HG03045 (cell line): ENCODE results near the gene PILRA.
"Not testable (repeated sequence)": the region's sequence is repeated elsewhere in the genome, so short reads cannot be mapped to it uniquely, and the experiment has no call there.

Experiments
- ATAC-seq: cut with Tn5 transposase; IDR thresholded peaks from one replicate; pipeline ENCODE4 v1.9.1; 2021; ENCODE audit warnings: mild to moderate bottlenecking, moderate library complexity; ENCODE audit not compliant: unreplicated experiment

The PILRA gene

DNA sequence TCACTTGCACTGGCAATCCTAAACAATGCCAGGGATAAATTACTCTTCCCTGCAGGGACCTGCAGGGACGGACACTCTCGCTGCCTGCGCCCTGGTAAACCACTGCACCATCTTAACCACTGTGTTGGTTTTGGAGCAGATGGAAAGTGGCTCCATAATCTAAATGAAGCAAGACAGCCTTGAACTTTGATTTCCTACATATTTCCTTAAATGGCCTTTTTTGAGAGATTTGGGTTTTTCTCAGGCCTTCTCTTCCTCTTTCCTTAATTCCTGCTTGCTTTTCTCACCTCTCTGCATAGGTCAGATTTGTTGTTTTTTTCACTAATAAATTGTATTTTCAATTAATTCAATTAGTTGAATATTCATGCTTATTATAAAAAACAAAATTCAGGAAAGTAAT lies 2.8 kb downstream of the PILRA start:
- ATAC-seq: no peak

DNA sequence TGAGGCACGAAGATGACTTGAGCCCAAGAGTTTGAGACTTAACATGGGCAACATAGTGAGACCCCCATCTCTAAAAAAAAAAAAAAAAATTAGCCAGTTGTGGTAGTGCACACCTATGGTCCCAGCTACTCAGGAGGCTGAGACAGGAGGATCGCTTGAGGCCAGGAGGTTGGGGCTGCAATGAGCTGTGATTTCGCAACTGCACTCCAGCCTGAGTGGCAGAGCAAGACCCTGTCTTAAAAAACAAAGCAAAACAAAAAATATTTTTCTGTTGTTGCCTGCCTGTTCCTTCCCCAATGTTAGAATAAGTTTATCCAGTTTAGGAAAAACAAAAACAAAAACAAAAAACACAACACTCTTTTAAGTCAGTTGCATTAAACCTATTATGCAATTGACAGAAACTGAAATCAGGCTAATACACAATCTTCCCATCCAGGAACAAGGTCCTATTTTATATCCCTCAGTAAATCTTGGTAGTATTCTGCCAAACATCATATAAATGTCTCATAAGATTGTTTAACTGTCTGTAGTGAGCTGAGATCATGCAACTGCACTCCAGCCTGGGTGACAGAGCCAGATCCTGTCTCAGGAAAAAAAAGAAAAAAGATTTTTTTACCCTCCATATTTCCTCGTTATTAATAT lies 4.9 kb downstream of the PILRA start:
- ATAC-seq: no peak

DNA sequence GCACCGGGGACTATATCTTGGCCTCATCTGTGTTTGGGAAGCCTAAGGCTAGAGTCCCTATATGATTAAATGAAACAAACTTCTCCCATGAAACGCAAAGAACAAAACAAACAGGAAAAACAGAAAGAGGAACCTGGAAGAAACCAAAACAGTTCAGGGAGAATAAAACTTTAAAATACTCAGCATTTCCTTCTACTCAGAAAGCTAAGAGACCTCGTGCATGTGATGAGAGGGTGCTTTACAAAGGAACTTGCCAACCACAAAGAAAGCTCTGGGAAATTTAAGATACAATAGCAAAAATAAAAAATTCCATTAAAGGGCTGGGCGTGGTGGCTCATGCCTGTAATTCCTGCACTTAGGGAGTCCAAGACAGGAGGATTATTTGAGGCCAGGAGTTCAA lies 6.9 kb downstream of the PILRA start:
- no peak for ATAC-seq

DNA sequence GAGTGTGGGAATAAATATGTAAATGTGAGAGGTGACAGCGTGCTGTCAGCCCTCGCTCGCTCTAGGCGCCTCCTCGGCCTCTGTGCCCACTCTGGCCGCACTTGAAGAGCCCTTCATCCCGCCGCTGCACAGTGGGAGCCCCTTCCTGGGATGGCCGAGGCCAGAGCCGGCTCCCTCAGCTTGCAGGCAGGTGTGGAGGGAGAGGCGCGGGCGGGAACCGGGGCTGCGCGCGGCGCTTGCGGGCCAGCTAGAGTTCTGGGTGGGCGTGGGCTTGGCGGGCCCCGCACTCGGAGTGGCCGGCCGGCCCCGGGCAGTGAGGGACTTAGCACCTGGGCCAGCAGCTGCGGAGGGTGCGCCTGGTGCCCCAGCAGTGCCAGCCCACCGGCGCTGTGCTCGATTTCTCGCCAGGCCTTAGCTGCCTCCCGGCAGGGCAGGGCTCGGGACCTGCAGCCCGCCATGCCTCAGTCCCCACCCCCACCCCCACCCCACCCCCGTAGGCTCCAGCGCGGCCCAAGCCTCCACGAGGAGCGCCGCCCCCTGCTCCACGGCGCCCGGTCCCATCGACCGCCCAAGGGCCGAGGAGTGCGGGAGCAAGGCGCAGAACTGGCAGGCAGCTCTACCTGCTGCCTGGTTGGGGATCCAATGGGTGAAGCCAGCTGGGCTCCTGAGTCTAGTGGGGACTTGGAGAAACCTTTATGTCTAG lies 8.4 kb downstream of the PILRA start:
- not testable (repeated sequence) for ATAC-seq

DNA sequence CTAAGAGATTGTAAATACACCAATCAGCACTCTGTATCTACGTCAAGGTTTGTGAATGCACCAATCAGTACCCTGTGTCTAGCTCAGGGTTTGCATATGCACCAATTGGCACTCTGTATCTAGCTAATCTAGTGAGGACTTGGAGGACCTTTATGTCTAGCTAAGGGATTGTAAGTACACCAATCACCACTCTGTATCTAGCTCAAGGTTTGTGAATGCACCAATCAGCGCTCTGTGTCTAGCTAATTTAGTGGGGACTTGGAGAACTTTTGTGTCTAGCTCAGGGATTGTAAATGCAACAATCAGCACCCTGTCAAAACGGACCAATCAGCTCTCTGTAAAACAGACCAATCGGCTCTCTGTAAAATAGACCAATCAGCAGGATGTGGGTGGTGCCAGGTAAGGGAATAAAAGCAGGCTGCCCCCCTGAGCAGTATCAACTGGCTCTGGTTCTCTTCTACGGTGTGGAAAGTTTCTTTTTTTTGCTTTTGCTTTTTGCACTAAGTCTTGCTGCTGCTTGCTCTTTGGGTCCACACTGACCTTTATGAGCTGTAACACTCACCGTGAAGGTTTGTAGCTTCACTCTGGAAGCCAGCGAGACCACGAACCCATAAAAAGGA lies 9.1 kb downstream of the PILRA start:
- not testable (repeated sequence) for ATAC-seq

DNA sequence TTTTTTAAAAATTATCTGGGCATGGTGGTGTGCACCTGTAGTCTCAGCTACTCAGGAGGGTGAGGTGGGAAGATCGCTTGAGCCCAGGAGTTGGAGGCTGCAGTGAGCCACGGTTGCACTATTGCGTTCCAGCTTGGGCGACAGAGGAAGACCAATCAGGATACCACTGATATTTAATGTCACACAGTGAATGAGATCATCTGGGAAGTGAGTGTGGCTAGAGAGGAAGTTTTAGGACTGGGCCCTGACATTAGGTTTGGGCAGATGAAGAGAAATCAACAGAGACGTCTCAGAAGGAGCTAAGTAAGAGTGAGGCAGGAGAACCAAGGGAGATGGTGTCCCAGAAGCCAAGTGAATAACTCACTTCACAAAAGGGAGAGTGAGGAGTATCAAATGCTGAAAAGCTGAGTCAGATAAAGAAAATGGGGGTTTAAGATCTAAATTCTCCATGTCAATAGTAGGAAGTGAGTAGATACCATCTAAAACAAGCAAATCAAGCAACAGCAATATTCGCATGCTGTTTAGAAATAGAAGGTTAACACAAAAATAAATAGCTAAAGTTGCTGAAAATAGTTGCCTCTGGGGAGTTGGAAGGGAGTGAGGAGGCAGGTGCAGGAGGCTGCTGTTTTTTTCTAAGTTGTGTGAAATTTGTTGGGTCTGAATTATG lies 11.5 kb downstream of the PILRA start:
- ATAC-seq: no peak

DNA sequence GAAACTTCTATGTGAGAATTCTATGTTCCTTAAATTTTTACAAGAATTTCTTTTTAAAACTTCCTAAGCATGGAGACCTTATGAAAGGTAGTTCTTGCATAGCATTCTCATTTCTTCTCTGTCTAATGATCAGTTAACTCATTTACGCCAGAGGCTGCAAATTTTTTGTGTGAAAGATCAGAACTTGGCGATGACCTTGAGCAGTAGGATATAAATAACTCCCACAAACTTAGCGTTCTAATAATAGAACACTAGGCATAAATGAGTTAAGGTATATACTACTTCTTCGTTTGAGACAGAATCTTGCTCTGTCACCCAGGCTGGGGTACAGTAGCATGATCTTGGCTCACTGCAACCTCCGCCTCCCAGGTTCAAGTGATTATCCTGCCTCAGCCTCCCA lies 13.7 kb downstream of the PILRA start:
- no peak for ATAC-seq

DNA sequence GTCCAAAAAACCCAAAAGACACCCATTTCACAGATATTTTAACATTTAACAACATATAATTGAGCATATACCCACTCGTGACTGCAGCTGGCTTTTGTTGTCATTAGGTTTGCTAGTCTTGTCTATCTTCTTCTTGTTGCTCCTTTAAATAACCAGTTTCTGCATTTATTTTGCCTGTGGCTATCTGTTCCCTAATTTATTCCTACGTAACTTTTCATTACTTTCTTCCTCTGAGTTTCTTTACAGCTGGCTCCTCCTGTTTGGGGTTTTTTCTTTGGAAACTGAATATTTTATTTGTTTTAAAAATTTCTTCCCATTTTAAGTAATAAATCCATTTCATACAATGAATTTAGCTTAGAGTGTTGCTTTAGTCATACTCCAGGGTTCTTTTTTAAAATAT lies 14.4 kb downstream of the PILRA start:
- no peak for ATAC-seq

DNA sequence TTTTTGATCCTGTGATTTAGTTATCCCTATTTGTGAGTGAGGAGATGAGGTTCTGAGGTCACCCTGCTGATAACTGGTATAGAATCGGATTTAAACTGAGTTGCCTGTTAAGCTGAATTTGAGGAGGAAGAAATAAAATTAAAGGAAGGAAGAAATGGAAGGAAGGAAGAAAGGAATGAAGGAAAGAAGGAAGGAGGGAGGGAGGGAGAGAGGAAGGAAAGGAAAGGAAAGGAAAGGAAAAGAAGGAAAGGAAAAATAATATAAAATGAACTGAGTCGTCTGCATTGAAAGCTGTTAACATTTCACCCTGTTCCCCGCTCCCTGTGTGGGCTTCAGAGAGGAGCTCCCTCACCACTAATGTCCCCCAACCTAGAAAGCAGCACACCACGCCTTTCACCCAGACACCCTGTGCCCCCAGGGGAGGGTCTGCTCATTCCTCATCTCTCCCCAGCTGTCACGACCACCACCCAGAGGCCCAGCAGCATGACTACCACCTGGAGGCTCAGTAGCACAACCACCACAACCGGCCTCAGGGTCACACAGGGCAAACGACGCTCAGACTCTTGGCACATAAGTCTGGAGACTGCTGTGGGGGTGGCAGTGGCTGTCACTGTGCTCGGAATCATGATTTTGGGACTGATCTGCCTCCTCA lies 16.3 kb downstream of the PILRA start:
- no peak for ATAC-seq

DNA sequence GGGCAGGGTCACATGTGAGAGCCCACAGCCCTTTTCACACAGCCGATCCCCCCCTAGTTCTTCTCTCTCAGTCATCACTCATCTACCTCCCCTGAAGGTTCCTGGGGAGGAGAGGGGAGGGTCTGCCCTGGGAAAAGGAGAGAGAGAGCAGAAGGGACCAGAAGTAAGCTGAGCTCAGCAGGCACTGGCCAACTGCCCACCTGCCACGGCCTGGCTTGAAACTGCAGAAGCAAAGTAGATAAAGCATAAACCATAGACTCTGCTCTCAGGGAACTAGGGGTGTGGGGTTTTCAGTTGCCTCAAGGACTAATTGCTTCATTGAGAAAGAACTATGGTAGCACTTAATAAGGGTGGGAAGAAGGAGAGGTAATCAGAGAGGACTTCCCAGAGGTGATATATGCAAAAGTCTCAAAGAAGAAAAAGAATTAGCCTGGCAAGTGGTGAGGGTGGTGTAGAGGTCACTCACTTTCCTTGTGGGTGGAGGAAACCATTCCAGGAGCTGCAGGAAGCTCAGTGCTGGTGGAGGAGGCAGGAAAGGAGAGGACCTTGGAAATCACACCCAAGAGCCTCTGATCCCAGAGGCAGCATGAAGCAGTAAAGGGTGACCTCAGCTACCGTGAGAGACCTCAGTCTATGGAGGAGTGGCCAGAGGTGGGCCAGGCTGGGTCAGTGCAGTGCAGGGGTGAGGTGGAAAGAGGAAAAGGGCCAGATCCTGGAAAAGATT lies 17.2 kb downstream of the PILRA start:
- ATAC-seq: no peak

DNA sequence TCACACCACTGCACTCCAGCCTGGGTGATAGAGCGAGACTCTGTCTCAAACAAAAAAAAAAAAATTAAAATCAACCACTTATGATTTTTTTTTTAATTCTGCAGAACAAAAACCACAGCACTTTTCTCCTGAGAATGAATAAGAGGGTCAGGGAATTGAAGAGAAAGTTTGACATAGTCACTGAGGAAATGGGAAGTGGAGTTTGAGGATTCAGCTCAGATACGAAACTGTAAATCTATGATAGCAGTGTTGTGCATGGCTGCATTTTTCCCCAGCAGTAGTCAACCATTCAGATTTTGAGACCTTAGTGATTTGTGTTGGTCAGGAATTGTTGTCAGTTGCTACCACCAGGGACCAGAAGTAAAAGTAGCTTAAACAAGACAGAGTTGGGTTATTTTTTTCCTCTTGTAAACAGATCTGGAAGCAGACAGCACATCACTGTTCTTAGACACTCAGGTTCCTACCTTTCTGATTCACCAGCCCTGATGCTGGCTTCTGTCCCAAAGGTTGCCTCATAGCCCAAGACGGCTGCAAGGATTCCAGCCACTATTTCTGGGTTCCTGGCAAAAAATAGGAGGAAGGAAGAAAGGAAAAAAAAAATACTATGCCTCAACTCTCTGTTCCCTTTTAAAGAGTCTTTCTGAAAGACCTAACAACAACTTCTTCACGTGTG lies 20.1 kb downstream of the PILRA start:
- ATAC-seq: no peak

DNA sequence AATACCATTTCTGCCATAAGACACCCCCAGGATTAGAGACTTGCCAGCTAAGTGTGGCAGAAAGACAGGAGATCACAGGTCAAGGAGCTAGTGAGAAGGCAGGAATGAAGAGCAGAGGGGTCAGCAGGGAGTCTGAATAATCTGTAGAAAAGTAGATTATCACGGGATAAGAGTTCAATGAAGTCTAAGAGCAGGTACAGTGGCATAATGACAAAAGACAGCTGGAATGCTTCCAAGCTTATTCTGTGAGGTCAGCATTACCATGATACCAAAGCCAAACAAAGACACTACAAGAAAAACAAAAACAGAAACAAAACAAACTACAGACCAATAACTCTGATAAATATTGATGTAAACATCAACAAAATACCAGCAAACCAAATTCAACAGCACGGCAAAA lies 20.8 kb downstream of the PILRA start:
- no peak for ATAC-seq

DNA sequence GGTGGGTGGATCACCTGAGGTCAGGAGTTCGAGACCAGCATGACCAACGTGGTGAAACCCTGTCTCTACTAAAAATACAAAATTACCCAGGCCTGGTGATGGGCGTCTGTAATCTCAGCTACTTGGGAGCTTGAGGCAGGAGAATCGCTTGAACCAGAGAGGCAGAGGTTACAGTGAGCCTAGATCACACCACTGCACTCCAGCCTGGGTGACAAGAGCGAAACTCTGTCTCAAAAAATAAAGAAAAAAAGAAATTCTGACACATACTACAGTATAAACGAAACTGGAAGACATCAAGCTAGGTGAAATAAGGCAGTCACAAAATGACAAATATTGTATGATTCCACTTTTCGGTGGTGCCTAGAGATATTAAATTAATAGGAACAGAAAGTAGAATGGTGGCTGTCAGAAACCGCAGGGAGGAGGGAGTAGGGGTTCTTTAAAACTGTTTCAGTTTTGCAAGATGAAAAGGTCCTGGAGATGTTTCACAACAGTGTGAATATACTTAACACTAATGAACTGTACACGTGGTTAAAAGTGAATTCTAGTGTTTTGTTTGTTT lies 23.2 kb downstream of the PILRA start:
- ATAC-seq: peak; percentile 87

DNA sequence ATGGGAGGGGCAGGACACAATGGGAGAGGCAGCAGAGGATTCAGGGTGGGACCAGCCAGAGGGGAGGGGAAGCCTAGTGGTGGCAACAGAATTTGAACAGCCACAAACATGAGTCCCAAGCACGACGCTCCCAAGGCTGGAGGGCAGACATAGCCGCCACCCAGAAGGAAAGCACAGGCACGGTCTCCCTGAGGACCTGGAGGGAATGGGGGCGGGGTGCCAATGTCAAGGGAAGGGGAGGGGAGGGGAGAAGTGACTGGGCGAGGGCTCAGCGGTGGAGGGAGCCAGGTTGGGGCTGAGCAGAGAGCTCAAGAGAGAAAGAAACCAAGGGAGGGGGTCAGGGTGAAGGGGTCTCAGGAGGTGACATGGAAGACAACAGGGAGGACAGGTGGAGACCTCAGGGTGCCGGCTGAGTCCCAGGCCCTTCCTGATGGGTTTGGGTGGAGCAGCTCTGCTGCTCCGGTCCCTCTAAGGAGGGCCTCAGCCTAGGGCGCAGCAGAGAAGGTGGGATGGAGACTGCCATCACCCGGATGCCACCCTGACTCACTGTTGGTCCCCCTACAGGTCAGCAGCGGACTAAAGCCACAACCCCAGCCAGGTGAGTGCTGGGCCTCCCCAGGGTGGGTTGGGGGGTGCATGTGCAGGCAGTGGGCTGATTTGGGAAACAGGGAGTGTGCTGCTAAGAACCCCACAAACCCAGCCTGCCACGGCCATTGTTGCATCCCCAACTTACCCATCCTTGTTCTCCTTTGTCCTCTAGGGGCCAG lies 24.2 kb downstream of the PILRA start:
- no peak for ATAC-seq

DNA sequence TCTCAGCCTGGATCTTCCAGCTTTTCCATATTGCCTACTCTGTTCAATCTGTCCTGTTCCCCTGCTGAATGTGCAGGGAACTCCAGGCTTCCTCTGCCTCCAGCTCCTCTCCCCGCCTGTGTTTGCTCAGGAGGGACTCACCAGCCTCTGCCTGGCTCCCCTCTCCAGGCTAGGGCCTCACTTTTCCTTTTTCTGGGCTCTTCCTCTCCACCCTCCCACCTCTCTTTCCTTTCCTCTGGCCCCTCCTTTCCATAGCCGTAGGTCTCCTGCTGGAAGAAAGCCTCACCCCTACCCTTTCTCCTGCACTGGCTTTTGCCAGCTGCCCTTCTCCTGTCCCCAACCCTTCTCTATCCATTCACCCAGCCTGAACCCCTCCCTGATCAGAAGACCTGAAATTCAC lies 25.0 kb downstream of the PILRA start:
- ATAC-seq: no peak

DNA sequence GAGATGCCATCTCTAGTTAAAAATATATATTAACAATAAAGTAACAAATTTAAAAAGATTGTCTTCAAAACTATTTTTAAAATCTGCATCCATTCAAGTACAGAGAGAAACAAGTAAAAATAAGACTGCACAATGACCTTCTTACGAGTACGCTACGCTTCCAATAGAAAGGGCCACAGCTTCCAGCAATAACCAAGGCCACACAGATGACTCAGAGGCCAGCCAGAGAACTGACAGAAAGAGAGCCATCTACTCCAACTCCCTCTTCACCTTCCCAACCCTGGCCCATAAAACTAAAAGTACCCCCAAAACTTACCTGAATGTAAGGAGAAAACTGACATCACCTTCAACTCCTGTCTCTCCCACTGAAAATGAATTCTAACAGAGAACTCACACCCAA lies 26.8 kb downstream of the PILRA start:
- ATAC-seq: no peak

DNA sequence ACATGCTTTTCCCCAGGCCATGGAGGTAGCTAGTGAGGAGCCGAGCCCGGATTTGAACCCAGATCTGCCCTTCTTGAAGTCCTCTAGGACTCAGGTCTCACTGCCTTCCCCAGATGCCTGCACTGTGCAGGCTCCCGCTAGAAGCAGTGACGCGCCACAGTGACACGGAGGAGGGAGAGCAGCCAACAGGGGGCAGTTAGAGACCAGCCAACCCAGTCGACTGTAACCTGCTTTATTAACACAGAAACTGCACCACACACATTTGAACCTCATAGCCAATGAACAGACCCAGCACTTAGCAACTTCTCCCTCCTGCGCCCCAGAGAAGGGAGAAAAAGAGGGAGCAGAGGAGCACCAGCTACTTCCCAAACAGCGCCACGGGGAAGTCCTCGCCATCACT lies 27.4 kb downstream of the PILRA start:
- ATAC-seq: no peak

DNA sequence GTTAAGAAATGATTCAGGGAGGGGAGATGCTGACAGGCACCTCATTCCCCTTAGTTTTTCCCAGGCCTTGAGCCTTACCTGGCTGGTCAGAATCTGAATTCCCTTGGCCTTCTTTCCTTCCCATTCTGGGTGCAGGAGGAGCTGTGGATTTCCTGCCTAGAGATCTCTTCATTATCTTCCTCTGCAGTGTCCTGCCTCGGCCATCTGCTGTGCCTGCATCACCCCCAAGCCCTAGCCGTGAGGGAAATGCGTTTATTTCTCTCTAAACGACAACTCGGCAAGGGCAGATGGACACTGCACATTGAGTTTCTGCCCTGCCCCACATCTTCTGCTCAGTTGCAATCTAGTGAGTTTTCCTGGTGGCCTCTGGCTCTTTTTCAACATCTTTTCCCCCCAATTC lies 28.5 kb downstream of the PILRA start:
- no peak for ATAC-seq

DNA sequence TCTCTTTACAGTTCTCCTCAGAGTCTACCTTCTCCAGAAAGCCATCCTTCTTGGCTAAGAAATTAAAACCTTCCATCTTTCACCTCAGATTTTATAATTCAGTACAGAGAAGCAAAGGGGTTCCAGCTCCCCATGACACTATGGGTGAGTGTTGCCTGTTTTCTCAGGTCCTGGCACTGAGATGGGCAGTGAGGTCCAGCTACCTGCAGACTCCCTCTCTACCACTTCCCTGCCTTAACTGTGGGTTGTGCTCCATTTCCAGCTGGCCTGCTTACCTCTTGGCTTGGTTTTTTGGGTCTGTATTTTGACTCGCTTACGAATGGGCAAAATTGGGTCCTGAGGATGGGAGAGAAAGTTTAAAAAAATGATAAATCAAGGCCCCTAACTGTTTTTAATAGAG lies 29.0 kb downstream of the PILRA start:
- ATAC-seq: no peak
